ENCODE results near the gene ATP6AP2.
A peak's percentile ranks its signal among the peaks of the same experiment; 100 is the strongest.

DNA sequence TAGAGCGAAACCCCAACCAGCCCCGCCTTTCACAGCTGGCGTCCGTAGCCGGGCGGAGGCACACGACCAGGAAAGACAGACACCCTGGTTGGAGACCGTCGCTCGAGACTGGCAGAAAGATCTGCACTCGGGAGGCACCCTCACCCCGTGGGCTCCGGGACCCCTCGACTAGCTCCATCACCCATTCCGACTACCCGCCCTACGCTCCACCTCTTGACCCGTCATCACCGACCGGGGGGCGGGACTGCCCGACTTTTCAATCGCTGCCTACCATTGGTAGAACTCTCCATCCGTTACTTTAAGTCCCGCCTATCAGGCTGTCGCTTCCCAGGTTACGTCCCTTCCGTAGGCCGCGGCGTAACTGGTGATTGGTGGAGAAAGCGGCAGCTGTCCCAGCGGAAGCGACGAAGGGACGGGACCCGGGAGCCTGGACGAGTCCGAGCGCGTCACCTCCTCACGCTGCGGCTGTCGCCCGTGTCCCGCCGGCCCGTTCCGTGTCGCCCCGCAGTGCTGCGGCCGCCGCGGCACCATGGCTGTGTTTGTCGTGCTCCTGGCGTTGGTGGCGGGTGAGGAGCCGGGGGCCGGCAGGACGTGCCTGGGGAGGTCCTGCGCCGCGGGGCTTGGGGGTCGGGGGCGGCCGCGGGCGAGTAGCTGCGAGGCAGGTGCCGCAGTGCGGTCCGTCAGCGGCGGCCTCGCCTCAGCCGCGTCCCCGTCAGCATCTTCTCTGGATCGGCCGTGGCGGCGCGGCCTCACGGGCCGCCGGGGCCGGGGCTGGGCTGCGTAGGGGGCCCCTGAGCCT is at the start of gene ATP6AP2:
- TF ChIP-seq, protein P1, sequence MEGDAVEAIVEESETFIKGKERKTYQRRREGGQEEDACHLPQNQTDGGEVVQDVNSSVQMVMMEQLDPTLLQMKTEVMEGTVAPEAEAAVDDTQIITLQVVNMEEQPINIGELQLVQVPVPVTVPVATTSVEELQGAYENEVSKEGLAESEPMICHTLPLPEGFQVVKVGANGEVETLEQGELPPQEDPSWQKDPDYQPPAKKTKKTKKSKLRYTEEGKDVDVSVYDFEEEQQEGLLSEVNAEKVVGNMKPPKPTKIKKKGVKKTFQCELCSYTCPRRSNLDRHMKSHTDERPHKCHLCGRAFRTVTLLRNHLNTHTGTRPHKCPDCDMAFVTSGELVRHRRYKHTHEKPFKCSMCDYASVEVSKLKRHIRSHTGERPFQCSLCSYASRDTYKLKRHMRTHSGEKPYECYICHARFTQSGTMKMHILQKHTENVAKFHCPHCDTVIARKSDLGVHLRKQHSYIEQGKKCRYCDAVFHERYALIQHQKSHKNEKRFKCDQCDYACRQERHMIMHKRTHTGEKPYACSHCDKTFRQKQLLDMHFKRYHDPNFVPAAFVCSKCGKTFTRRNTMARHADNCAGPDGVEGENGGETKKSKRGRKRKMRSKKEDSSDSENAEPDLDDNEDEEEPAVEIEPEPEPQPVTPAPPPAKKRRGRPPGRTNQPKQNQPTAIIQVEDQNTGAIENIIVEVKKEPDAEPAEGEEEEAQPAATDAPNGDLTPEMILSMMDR (IDR thresholded peaks at IDR 0.05), result no peak
- peak; percentile 85 to 95 for TF ChIP-seq POLR2A (IDR thresholded peaks at IDR 0.05)

Data from adrenal gland (tissue), 5 donors.